NCI-H82 (cell line): Measurements from ENCODE around the gene THBD.

Experiments
- DNase-seq: peaks from one replicate; lab custom pipeline; 2025; lab: John Stamatoyannopoulos, UW

THBD gene

GRCh38 chr20:23010096-23010495 is 39.4 kb downstream of the THBD start:
- no peak for DNase-seq

GRCh38 chr20:23009636-23010035 is 39.8 kb downstream of the THBD start:
- no peak for DNase-seq

GRCh38 chr20:23008667-23009066 is 40.8 kb downstream of the THBD start:
- DNase-seq: no peak

GRCh38 chr20:23007886-23008655 is 41.4 kb downstream of the THBD start:
- DNase-seq: no peak

- no peak for DNase-seq
Measured at GRCh38 chr20:23007462-23007861, 42.0 kb downstream of the THBD start.

GRCh38 chr20:23005776-23006175 is 43.7 kb downstream of the THBD start:
- DNase-seq: no peak

- DNase-seq: no peak
Measured at GRCh38 chr20:23003881-23004460, 45.5 kb downstream of the THBD start.

- DNase-seq: no peak
Measured at GRCh38 chr20:23003077-23003635, 46.3 kb downstream of the THBD start.

GRCh38 chr20:23002276-23002675 is 47.2 kb downstream of the THBD start:
- DNase-seq: no peak

- DNase-seq: no peak
Measured at GRCh38 chr20:23000232-23000947, 49.1 kb downstream of the THBD start.

GRCh38 chr20:22999756-23000155 is 49.7 kb downstream of the THBD start:
- DNase-seq: no peak

- DNase-seq: no peak
Measured at GRCh38 chr20:22998476-22998875, 51.0 kb downstream of the THBD start.

GRCh38 chr20:22995923-22996322 is 53.5 kb downstream of the THBD start:
- DNase-seq: no peak
